IPS-18c (cell line): Measurements from ENCODE around the gene APELA.

Source experiments
- H3K4me3 ChIP-seq: 2 replicates; pipeline ENCODE4 v1.7.0; 2013; ENCODE audit warnings: low read depth, mild to moderate bottlenecking, low read length, moderate library complexity; ENCODE audit not compliant: insufficient read depth
- H3K9me3 ChIP-seq: one replicate; pipeline ENCODE4 v1.6.1; 2013; ENCODE audit warnings: mild to moderate bottlenecking, low read length, moderate library complexity; ENCODE audit not compliant: control insufficient read depth, insufficient read depth

The APELA gene

GRCh38 chr4:164876700-164877324 lies at the start of gene APELA:
TSS of gene APELA (plus strand) at chr4:164877178. CDS start at chr4:164877332, 154 bp downstream.
- H3K9me3 ChIP-seq = no peaks in the 10 kb centered on the region
- peak within 1 kb of the TSS; percentile 75 for H3K4me3 ChIP-seq

DNA sequence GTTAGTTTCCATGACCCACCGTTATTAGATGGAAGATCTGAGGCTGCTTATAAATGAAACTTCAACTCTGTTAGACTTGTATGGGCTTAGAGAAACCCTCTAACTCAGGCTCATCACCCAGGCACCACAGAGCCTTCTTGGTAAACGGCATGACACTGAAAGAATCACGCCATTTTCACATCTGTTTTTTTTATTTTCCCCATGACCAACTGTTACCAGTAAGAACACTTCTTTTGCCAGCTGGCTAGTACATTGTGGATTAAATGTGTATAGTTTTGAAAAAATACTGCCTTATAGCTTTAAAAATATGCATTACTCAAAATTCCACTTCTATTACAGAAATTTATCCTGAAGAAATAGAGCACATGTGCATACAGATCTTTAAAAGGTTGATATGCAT lies 48.0 kb upstream of the APELA start:
- H3K4me3 ChIP-seq = no peak overlapping the region
- no peaks in the 10 kb centered on the region for H3K9me3 ChIP-seq

DNA sequence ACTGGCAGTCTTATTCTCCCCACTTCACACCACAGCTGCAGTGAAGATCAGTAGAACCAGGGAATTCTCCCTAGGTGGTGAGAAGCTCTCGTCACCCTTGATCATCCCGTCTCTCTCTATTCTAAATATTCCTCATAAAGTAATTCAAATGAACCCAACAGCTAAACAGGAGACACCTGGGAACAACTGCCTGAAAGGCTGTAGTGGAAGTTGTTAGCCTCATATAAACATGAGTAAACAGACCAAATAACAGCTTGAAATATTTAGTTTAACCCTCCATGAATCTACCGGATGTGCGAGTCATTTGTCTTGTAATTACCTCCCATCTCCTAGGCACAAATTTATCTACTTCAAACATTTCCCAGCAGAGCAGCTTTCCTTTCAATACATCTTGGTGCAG lies 30.4 kb upstream of the APELA start:
- Histone ChIP-seq H3K9me3 (no peaks in the 10 kb centered on the region), H3K4me3 (no peak overlapping the region)

DNA sequence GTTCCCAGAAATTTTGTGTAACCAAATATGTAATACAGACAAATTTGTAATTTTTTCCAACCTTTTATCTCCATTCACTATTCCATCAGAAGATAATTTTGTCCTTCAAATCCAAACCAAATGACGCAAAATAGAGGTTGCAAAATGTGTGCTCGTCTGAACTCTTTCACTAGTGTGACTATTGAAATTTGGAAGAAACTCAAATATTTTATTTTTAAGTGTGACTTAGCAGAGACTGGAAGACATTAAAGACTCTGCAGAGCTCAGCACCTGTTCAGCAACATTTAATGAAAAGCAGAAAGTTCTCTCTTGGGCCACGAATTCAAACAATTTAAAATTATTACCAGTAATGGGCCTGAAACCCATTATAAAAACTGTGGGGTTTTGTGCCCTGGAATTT lies 30.0 kb upstream of the APELA start:
- Histone ChIP-seq H3K9me3 (no peaks in the 10 kb centered on the region), H3K4me3 (no peak overlapping the region)

DNA sequence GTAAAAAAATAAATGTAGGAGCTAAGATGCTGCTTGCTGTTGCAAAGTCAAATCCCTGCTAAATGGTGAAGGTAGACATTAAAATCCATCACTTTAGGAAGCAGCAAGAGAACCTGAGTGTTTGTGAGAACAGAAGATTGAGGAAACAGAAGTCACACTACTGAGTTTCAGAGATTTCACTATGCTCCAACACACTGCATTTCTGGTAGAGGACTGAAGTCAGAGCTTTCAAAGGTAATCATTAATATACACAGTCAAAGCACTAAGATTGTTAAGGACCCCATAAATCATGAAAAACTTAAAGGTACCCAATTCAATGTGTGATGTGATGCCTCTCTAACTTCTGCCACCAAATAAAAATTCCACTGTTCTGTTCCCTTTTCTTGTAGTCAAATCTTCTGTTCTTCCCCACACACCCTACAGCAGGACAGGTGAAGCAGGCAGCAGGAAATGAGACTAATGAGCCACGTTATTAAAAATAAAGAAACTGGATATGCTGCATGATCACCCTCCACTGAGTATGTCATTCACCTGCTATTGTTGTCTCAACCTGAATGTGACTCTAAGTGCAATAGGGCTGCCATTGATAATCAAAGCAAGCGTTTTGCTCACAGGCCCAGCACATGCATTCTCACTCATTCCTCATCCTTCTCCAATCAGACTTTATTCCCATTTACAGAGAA lies 28.9 kb upstream of the APELA start:
- Histone ChIP-seq H3K4me3 (no peak overlapping the region), H3K9me3 (no peaks in the 10 kb centered on the region)

DNA sequence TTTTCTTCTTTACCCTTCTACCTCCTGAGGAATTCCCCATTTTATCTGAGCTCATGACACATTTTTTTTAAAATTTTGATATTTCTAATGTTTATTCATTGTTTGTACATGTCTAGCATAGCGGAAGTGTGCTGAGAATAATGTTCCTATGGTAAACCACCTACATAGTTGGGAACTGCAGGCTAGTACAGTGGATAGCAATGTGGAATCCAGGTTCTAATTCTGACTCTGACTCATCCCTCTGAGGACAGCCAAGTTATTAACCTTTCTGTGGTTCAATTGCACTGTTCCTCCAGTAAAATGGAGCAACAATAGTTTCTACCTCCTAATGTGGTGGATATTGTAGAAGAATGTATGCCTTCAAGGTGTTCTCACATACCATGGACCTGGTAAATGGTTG lies 20.6 kb upstream of the APELA start:
- Histone ChIP-seq H3K4me3 (no peak overlapping the region), H3K9me3 (no peaks in the 10 kb centered on the region)

DNA sequence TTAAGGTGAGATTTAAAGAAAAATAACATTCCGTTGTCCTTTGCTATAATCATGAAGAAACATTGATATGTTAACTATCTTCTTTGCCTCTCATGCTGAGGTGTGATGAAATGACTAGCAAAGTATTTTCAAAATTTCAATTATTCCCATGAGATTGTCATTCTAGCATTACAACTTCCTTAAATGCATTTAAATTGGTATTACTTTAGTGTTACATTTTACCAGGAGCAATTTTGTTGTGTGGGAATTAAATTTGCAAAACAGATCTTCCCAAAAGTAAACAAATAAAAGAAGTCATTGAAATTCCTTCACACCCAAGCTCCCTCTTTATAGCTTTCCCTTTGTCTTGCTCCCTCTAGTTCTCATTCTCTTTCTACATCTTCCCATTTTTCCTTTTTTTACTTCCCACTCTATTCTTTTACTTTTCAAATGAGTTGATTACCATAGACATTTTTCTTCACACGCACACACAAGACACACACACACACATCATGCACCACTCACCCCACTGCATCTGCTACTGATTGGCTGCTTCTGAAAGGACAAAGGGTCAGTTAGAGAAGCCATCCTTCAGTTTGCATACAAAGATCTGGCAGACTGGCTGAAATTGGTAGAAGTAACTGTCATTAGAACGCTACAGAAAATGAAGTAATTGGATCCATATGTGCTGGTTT lies 10.0 kb upstream of the APELA start:
- Histone ChIP-seq H3K9me3 (no peaks in the 10 kb centered on the region), H3K4me3 (no peak overlapping the region)

GRCh38 chr4:164871673-164872072 lies 5.3 kb upstream of the APELA start:
- H3K9me3 ChIP-seq = no peaks in the 10 kb centered on the region
- H3K4me3 ChIP-seq = no peak overlapping the region

DNA sequence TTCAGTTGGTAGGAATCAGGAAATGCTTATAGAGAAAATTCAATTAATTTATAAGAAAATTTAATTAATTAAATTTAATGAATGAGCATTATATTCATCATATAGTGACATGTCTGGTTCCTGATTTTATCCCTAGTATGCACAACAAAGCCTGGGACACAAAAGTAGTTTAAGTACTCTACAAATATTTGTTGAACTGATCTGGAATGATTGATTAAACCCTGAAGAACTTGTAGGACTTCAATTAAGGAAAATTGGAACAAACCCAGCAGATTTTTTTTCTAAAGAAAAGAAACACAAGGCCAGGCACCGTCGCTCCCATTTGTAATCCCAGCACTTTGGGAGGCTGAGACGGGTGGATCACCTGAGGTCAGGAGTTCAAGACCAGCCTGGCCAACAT lies 4.5 kb upstream of the APELA start:
- H3K4me3 ChIP-seq = no peak overlapping the region

GRCh38 chr4:164874789-164875188 lies 2.2 kb upstream of the APELA start:
- Histone ChIP-seq H3K9me3 (no peaks in the 10 kb centered on the region), H3K4me3 (no peak overlapping the region)

More for the DNA sequence above, 4.5 kb upstream of the APELA start:
- H3K9me3 ChIP-seq = no peaks in the 10 kb centered on the region

- Histone ChIP-seq H3K9me3 (no peaks in the 10 kb centered on the region), H3K4me3 (peak overlapping the region; percentile 2; the same call in 1 of the 2 replicates)
These were observed 3.7 kb downstream of the APELA start for GRCh38 chr4:164880489-164881262.

- no peak overlapping the region for H3K4me3 ChIP-seq
- no peaks in the 10 kb centered on the region for H3K9me3 ChIP-seq
These were observed 11.2 kb downstream of the APELA start for GRCh38 chr4:164888096-164888715.

DNA sequence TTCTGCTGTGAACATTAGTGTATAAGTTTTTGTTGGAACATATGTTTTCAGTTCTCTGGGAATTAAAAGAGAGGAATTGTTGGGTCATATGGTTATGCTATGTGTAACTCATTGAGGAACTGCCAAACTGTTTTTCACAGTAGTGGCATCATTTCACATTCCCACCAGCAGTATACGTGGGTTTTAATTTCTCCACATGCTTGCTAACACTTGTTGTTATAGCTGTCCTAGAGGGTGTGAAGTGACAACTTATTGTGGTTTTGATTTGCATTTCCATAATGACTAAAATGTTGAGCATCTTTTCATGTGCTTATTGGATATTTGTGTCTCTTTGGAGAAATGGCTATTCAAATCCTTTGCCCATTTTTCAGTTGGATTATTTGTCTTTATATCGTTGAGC lies 13.7 kb downstream of the APELA start:
- Histone ChIP-seq H3K9me3 (no peaks in the 10 kb centered on the region), H3K4me3 (no peak overlapping the region)

DNA sequence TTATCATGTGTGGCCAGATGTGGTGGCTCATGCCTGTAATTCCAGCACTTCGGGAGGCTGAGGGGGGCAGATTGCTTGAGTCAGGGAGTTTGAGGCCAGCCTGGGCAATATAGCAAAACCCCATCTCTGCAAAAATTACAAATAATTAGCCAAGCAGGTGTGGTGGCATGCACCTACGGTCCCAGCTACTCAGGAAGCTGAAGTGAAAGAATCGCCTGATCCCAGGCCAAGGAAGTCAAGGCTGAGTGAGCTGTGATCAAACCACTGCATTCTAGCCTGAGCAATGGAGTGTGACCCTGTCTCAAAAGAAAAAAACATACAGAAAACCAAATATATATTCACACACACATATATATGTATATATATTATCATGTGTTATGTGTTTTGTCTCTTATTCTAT lies 15.0 kb downstream of the APELA start:
- no peaks in the 10 kb centered on the region for H3K9me3 ChIP-seq
- H3K4me3 ChIP-seq = no peak overlapping the region

DNA sequence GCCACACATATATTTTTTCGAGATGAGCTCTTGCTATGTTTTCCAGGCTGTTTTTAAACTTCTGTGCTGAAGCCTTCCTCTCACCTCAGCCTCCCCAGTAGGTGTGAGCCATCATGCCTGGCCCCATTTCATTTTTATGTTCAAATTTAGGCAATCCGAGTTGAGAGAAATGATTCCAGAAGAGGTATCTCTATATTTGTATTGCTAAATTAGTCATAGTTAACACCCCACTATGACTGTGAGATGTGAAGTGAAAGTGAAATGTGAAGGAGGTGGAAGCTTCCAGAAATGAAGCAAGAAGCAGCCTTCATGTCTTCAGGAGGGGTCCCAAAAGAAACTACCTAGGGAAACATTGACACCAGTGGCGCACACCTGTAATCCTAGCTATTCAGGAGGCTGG lies 17.7 kb downstream of the APELA start:
- no peak overlapping the region for H3K4me3 ChIP-seq

DNA sequence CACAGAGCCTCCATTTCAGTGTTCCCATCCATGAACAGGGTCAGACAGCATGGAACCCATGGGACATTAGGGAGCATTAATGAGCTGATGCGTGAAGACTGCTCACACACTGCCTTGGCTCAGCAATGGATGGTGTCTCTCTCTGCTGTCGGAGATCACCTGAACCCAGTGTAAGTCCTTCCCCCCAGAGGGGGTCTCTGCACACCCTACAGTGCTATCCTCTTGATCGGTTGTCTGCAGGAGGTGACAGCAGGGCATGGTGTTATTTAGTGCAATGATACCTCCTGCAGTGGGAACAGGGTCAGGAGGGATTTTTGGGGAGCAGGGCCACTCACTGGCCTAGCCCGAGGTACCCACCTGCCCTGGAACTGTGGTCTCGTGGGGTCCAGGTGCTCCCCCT lies 25.6 kb downstream of the APELA start:
- Histone ChIP-seq H3K9me3 (no peaks in the 10 kb centered on the region), H3K4me3 (no peak overlapping the region)

More for the DNA sequence above, 17.7 kb downstream of the APELA start:
- no peaks in the 10 kb centered on the region for H3K9me3 ChIP-seq

GRCh38 chr4:164904336-164904735 lies 27.4 kb downstream of the APELA start:
- Histone ChIP-seq H3K9me3 (no peaks in the 10 kb centered on the region), H3K4me3 (no peak overlapping the region)
